ENCODE results near the gene KDM4B.

Gene KDM4B

DNA sequence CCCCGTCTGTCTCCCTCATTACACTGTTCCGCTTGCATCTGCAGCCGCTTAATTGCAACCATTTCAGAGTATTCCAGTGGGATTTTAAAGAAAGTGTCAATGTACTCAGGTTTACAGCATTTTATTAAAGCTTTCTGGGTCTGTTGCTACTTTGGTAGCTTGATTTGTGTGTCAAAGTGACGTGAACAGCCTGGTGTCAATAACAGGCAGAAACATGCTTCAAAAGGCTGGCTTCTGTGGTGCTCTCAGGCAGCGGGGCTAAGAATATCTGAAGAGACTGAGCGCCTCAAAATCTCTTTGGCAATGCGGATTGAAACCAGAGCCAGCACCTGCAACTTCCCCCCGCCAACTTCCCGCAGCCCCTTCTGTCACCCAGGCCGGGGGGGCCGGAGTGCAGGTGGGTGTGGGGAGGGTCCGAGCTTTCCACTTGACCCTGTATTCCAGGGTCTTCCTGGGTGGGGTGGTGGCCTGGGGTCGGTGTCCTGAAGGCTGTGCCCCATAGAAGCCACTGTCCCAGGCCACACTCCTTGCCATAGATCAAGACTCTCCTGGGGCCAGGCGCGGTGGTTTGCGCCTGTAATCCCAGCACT is 81.2 kb downstream of the KDM4B start:
- DNase-seq (ENCODE audit: low read depth): no peak

DNA sequence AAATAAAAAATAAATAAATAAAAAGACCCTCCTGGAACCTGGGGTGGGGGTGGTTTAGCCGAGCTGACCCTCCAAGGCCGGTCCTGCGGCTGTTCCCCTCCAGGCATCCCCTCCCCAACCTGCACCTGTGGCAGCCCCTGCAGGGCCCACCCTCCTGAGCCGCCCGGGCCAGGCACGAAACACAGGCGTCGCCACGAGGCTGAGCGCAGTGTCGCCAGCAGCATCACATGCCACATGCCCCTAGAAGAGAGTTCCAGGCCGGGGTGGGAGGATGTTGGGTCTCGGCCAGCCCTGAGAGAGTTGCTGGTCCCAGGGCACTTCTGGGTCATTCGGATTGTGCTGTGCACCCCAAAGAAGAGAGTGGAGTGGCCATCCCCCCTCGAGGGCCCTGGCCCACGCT is 82.0 kb downstream of the KDM4B start:
- DNase-seq (ENCODE audit: low read depth): no peak

- no peak for DNase-seq (ENCODE audit: low read depth)
Measured at GRCh38 chr19:5051619-5052018, 82.7 kb downstream of the KDM4B start.

DNA sequence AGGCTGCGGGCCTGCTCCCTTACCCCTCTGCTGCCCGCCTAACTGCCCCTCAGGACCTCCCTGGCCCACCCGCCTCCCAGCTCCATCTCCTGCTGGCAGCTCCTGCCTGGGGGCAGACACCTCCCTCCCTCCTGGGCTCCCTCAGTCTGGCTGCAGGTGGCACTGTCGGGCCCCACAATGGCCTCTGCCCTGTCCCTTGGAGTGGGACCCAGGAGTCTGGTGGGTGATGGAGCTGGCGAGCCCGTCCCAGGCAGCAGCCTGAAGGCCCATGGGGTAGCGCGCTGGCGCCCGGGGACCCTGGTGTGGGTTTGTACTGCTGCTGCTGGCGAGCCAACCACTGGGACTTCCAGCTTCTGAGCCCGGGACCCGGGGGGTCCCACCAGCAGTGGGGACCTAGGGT is 83.6 kb downstream of the KDM4B start:
- no peak for DNase-seq (ENCODE audit: low read depth)

- DNase-seq (ENCODE audit: low read depth): no peak
Measured at GRCh38 chr19:5052945-5053485, 84.1 kb downstream of the KDM4B start.

DNA sequence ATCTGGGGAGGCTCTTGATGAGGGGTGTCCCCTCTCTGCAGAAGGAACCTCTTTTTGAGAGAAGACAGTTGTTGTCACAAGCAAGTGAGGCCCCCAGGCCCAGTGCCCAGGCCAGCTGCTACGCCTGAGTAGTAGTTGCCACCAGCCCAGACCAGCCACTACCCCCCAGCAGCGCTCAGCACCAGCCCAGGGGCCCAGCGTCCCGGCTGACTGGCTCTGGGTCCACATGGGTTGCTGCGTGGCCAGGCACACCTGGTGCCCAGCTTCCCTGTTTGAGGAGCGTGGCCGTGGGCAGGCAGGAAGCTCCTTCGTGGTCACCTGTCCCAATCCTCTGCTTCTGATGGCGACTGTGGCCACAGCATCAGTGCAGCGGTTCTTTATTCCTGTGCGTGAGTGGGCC is 84.7 kb downstream of the KDM4B start:
- no peak for DNase-seq (ENCODE audit: low read depth)

DNA sequence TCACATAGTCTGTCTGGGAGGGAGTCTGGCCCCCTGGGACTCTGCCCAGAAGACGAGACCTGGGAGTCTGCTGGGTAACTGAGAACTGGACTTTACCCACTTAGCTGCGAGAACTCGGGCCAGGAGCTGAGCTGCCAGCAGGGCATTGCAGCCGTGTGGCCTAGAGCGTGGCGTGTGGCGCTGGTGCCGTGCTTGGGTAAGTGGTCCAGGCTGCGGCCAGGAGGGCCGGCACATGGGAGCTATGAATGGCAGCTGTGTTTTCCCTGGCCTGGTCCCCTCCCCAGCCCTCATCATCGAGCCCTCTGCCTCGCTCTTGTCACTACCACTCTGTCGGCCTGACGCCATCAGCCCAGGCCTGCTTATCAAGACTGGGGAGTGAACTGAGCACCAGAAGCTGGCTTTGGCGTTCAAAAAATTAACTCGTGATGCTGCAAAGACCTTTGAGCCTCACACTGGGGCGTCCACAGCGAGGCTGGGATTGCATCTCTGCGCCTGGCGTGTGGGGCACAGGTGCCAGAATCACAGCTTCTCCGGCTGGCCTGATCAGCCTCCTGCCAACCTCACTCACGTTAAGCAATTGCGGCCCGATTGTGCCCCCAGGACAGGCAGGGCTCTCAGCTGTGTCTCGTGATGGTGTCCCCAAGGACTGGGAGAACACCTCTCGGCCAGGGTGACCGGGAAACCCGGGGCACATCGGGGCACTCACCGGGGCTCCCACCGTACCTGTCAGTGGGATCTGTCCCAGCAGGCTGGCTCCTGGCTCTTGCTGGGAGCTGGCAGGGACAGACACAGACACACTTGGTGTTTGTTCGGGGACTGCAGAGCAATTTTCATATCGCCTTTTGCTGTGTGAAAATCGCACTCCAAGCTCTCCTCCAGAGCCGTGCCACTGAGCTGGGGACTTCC is 85.9 kb downstream of the KDM4B start:
- no peak for DNase-seq (ENCODE audit: low read depth)

GRCh38 chr19:5055457-5055776 is 86.5 kb downstream of the KDM4B start:
- DNase-seq (ENCODE audit: low read depth): no peak

GRCh38 chr19:5057860-5058259 is 88.9 kb downstream of the KDM4B start:
- no peak for DNase-seq (ENCODE audit: low read depth)

- no peak for DNase-seq (ENCODE audit: low read depth)
Measured at GRCh38 chr19:5058521-5059212, 89.8 kb downstream of the KDM4B start.

- no peak for DNase-seq (ENCODE audit: low read depth)
Measured at GRCh38 chr19:5059213-5059574, 90.3 kb downstream of the KDM4B start.

DNA sequence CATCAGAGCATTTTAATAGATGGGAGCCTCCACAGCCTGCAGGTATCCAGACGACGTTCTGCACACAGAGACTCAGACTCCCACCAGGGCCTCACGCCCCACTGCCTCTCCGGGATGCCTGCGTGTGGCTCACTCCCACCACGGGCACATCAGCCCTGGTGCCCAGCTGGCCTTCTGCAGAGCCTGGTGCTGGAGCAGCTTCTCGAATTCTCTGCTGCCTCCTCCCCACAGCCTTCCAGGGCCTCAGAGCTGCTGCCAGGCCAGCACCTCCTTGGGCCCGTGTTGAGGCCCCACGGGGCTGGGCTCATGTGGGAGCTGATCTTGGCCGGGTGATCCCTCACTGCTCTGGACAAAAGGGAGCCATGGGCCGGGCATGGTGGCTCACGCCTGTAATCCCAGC is 90.9 kb downstream of the KDM4B start:
- DNase-seq (ENCODE audit: low read depth): no peak

DNA sequence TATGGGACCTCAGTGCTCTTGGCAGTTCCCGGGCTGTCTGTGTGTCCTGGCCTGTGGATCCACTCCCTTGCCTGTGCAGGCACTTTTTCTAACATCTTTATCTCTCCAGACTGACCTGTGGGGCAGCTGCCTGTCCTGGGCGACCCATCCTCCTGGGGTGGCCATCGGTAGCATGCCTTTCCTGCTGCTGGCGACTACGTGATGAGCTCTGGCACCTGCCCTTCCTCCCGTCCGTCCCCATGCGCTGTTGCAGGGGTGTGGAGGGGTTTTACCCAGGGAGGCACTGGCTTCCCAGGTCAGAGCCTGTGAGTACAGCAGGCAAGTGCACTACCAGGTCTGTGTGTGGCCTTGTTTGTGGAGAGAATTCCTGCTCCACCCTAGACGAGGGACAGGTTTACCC is 93.3 kb downstream of the KDM4B start:
- no peak for DNase-seq (ENCODE audit: low read depth)

GRCh38 chr19:5062799-5063198 is 93.9 kb downstream of the KDM4B start:
- no peak for DNase-seq (ENCODE audit: low read depth)

- DNase-seq (ENCODE audit: low read depth): no peak
Measured at GRCh38 chr19:5063873-5064645, 95.1 kb downstream of the KDM4B start.

- DNase-seq (ENCODE audit: low read depth): no peak
Measured at GRCh38 chr19:5064896-5065295, 96.0 kb downstream of the KDM4B start.

GRCh38 chr19:5065663-5066093 is 96.8 kb downstream of the KDM4B start:
- DNase-seq (ENCODE audit: low read depth): no peak

- DNase-seq (ENCODE audit: low read depth): no peak
Measured at GRCh38 chr19:5066768-5067167, 97.9 kb downstream of the KDM4B start.

- DNase-seq (ENCODE audit: low read depth): no peak
Measured at GRCh38 chr19:5067678-5068077, 98.8 kb downstream of the KDM4B start.

DNA sequence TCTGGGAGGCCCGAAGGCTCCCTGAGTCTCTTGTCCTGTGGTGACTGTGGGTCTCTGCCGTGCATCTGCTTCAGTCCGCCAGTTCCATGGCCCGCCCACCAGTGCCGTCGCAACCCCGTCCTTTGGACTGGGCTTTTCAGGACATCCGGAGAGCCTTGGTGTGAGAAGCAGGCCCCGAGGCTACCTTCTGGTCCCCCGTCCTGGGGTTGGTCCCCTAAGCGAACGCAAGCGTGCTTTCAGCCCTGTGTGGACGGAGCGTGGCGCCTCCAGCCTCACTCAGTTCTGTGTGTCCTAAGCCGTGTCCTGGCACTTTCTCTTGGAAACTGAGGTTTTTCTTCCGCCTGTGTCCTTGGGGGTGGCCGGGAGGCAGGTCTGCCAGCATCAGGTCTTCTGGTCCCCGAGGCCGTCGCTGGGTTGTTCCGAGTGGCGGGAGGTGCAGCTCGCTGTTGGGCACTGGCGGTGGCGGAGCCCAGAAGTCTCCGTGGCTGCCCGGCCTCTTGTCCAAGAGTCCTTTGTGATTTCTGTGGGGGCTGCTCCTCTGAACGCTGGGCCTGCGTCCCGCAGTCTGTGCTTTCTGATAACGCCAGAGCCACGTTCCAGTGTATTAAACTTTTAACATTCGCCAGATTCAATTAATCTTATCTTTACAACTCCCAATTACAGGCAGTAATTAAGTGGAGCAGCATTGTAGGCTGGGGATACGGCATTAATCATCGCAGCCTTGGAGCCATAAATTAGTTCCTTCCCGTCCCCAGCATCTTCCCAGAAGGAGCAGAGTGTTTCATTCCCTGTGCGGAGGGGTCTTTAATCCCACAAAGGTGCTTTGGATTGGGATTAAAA is 99.5 kb downstream of the KDM4B start:
- DNase-seq (ENCODE audit: low read depth): no peak

DNA sequence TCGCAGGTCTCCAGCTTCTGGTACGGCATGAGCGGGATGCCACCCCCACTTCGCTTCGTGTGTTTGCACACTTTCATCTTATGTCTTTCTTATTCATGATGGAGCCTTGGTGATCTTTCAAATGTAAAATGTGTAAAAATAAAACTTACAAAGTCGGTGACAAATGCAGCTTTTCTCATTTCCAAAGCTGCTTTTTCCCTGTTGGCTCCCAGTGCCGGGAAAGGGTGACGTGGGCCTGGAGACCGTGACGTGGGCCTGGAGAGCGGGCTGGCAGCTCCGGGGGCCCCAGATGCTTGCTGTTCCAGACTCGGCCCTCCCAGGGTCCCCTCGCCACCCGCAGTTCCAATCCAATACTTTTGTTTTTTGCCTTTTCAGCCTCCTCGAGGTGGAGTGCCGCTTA is 101.4 kb downstream of the KDM4B start:
- DNase-seq (ENCODE audit: low read depth): no peak
